CD4-positive, CD25-positive, alpha-beta regulatory T cell (primary cell): ENCODE measurements around the gene MUC13. TPM values are rescaled to one million over a fixed set of nuclear protein-coding genes. Genes with fewer than 3 reads are reported as not detected.

Experiments
- ATAC-seq, 2 donors: fragments of 150-1000 bp; cut with Tn5 transposase; one replicate each; pipeline ENCODE4 v1.10.0; 2021; ENCODE audit warnings: low read depth in 2 of 2, moderate number of reproducible peaks in 2 of 2, moderate library complexity in 1 of 2
- DNase-seq, 3 donors: peaks; one replicate each; pipeline versions ENCODE4 v3.0.0 to v3.0.0-alpha.2; 2012 to 2022; ENCODE audit warnings: mixed read lengths in 1 of 3
- H3K27ac ChIP-seq: one replicate; pipeline ENCODE4 v1.7.0; 2013; ENCODE audit warnings: mild to moderate bottlenecking, low read length; ENCODE audit not compliant: insufficient read depth, poor library complexity, severe bottlenecking
- H3K27me3 ChIP-seq: one replicate; pipeline ENCODE4 v1.7.0; 2013; ENCODE audit warnings: low read length; ENCODE audit not compliant: control insufficient read depth, insufficient read depth
- H3K36me3 ChIP-seq: one replicate; pipeline ENCODE4 v1.7.0; 2013; ENCODE audit warnings: mild to moderate bottlenecking, low read length, moderate library complexity; ENCODE audit not compliant: control insufficient read depth, insufficient read depth
- H3K4me1 ChIP-seq: 2 replicates; pipeline ENCODE4 v1.7.0; 2013; ENCODE audit warnings: mild to moderate bottlenecking, low read length; ENCODE audit not compliant: insufficient read depth, control insufficient read depth, poor library complexity, severe bottlenecking
- H3K4me3 ChIP-seq: one replicate; pipeline ENCODE4 v1.7.0; 2013; ENCODE audit warnings: low read depth, mild to moderate bottlenecking, low read length, moderate library complexity
- H3K9me3 ChIP-seq, 2 experiments: 1 replicate in 1 of 2; 2 replicates in 1 of 2; pipeline ENCODE4 v1.7.0; 2013; ENCODE audit warnings: low read length in 2 of 2, mild to moderate bottlenecking in 1 of 2, moderate library complexity in 1 of 2; ENCODE audit not compliant: control insufficient read depth in 2 of 2
- H3K27ac Mint-ChIP-seq, 3 donors: one replicate each; pipeline ENCODE4 v1.8.0; 2020 to 2022; ENCODE audit warnings: mild to moderate bottlenecking in 3 of 3, mixed read lengths in 3 of 3, moderate library complexity in 2 of 3
- H3K27me3 Mint-ChIP-seq: one replicate; pipeline ENCODE4 v1.8.0; 2022; ENCODE audit warnings: mild to moderate bottlenecking, mixed read lengths
- H3K36me3 Mint-ChIP-seq: one replicate; pipeline ENCODE4 v1.8.0; 2020; ENCODE audit warnings: mixed read lengths
- H3K4me1 Mint-ChIP-seq, 4 donors: one replicate each; pipeline ENCODE4 v1.8.0; 2020 to 2022; ENCODE audit warnings: mixed read lengths in 4 of 4, mild to moderate bottlenecking in 1 of 4
- H3K4me3 Mint-ChIP-seq, 4 donors: one replicate each; pipeline ENCODE4 v1.8.0; 2020 to 2022; ENCODE audit warnings: mild to moderate bottlenecking in 4 of 4, mixed read lengths in 4 of 4, moderate library complexity in 3 of 4
- H3K9me3 Mint-ChIP-seq, 7 donors: one replicate each; pipeline ENCODE4 v1.8.0; 2020 to 2022; ENCODE audit warnings: mixed read lengths in 7 of 7, mild to moderate bottlenecking in 3 of 7, moderate library complexity in 2 of 7
- polyA plus RNA-seq, 4 donors: library from polyadenylated mRNA; unstranded; fragments of 300-500 nt; fragmentation: Illumina TruSeq; gene quantifications; one replicate each; pipeline ENCODE4 v1.2.3, GENCODE V29; 2021
- total RNA-seq: library from RNA; stranded (reverse); gene quantifications from one replicate; pipeline ENCODE4 v1.2.3, GENCODE V29; 2022

The MUC13 gene
- total and polyA plus RNA-seq, 5 donors from 2014 or later = 0.49 TPM; not detected in 4

DNA sequence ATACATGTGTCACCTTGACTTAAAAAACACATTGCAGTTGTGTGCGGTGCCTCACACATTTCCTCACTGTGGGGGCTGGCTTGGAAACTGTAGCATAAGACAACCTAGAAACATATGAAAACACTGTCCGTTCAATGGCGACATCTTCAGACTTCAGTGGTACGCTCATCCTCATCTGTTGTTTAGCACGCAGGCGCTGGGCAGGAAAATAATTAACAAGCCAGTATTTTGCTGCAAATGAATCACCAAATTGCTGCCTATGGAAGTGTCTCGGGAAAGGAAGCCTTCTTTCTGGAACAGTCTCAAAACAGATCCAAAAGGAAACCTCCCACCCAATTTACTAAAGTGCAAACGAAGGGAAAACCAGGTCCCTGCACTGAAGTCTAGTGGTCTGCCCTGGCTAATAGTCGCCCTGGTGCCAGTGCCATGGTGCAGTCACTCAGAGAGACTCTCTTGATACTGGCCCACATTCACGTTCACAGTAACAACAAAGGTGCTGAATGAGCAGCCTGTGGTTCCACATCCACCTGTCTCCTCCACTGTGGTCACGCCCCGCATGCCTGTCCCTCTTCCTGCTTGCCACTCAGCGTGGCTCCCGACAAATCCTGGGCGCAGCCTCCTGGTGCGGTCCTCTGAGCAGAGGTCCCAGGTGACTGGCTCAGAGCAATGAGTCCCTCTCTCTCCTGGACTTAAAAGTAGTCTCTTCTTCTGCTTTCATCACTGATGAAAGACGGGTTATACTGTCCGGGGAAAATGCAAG, 35.6 kb upstream of the MUC13 start:
- Mint-ChIP-seq H3K27me3 (no peaks in the 10 kb centered on the region), H3K4me3 (no peak overlapping the region), H3K4me1 (peaks cover 0 to 4% (median 0%) of the 10 kb centered on the region in 4 donors), H3K9me3 (no peaks in the 10 kb centered on the region), H3K27ac (peak overlapping the region in 1 of 3 donors; percentile 60), H3K36me3 (peaks cover 31% of the 10 kb centered on the region)
- Histone ChIP-seq H3K27me3 (no peaks in the 10 kb centered on the region), H3K4me1 (no peaks in the 10 kb centered on the region), H3K9me3 (no peaks in the 10 kb centered on the region), H3K27ac (no peak overlapping the region), H3K4me3 (no peak overlapping the region), H3K36me3 (peaks cover 50% of the 10 kb centered on the region)
- DNase-seq (no peak), ATAC-seq (no peak)

DNA sequence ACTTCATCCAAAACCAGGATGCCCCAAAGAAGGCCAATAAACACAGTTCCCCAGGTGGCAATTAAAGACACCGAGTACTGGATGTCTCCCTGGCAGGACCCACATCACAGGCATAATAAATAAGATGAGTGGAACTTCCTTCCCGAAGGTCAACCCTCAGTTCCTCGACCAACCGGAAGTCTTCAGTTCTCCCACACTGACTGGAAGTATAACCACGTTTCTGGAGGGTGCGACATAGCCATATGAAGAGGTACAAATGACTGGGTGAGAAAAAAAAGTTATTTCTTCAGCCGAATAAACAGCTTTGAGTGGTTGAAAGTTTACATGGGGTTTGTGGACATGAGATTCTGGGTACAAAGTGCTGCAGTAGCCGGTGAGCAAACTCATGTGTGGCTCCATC, 34.6 kb upstream of the MUC13 start:
- H3K4me1 Mint-ChIP-seq = peaks cover 0 to 4% (median 0%) of the 10 kb centered on the region in 4 donors
- H3K9me3 Mint-ChIP-seq = no peaks in the 10 kb centered on the region
- H3K4me3 Mint-ChIP-seq = no peak overlapping the region
- H3K36me3 Mint-ChIP-seq = peaks cover 31% of the 10 kb centered on the region
- H3K9me3 ChIP-seq = no peaks in the 10 kb centered on the region
- H3K27me3 ChIP-seq = no peaks in the 10 kb centered on the region
- DNase-seq (no peak), ATAC-seq (no peak)
- H3K36me3 ChIP-seq = peaks cover 40% of the 10 kb centered on the region
- no peak overlapping the region for H3K27ac ChIP-seq
- H3K27ac Mint-ChIP-seq = no peak overlapping the region
- no peaks in the 10 kb centered on the region for H3K4me1 ChIP-seq
- H3K4me3 ChIP-seq = no peak overlapping the region
- no peaks in the 10 kb centered on the region for H3K27me3 Mint-ChIP-seq

DNA sequence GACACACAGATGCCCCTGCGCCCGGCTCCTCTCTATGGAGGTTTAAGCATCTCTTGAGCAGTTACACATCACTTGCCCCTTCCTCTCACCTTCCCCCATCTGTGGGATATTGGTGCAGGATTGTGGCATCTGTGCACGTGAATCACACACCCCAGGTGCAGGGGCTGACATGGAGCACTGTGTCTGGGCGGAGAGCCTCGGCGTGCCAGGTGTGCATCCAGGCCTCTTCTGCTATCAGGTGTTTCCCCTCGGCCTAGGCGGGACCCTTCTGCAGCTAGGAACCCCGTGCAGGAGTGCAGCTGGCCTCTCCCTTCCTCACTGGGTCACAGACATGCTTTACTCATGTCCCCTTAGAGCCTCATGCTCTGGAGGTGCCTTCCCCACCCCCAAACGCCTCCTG, 33.4 kb upstream of the MUC13 start:
- peaks cover 21% of the 10 kb centered on the region for H3K36me3 Mint-ChIP-seq
- peaks cover 0 to 4% (median 0%) of the 10 kb centered on the region in 4 donors for H3K4me1 Mint-ChIP-seq
- H3K4me3 ChIP-seq = no peak overlapping the region
- no peak overlapping the region for H3K27ac ChIP-seq
- no peaks in the 10 kb centered on the region for H3K9me3 ChIP-seq
- peaks cover 31% of the 10 kb centered on the region for H3K36me3 ChIP-seq
- no peaks in the 10 kb centered on the region for H3K27me3 Mint-ChIP-seq
- no peak for ATAC-seq
- no peak for DNase-seq
- H3K4me3 Mint-ChIP-seq = no peak overlapping the region
- H3K9me3 Mint-ChIP-seq = no peaks in the 10 kb centered on the region
- no peaks in the 10 kb centered on the region for H3K27me3 ChIP-seq
- H3K27ac Mint-ChIP-seq = no peak overlapping the region
- H3K4me1 ChIP-seq = no peaks in the 10 kb centered on the region

DNA sequence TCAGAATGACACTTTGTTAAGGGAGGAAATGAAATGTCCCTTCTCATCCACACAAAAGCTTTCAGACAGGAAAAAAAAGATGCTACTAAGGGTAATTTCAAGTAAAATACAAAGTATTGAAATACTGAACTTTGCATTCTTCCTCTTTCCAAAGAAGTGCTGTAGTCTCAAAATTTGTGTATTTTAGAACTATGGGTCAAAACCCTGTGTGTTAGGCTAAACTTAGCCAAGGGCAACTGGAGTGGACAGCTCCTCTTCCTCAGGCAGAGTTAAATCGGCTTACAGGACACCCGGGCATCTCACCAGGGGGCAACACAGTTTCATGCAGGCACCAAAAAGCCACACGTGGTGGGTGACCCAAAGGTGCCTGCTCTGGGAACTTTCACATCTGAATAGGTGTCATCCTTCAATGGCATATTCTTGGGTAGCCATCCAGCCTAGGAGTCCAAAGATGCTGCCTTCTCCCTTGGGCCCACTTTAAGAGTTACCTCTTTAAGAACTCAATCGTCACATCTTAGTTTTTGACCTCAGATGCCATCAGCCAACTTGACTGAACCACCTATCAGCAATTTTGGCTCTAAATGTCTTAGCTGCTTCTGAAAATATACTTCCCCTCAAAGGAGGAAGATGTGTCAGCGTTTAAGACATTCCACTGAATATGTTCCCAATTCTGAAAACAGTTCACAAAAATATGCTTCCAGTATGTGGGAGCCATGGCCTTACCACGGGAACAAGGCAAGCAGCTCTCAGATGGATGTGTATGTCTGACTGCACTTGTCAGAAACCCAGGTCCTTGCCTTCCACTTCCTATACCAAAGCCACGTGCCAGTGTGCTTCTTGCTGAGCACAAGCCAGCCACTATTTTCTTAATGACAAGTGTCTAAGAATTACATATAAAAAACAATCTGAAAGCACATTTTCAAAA, 32.2 kb upstream of the MUC13 start:
- DNase-seq = no peak
- Histone ChIP-seq H3K4me3 (no peak overlapping the region), H3K4me1 (no peaks in the 10 kb centered on the region), H3K36me3 (peaks cover 23% of the 10 kb centered on the region), H3K27me3 (no peaks in the 10 kb centered on the region), H3K27ac (no peak overlapping the region), H3K9me3 (no peaks in the 10 kb centered on the region)
- no peak overlapping the region for H3K27ac Mint-ChIP-seq
- no peaks in the 10 kb centered on the region for H3K9me3 Mint-ChIP-seq
- H3K4me1 Mint-ChIP-seq = peaks cover 0 to 4% (median 0%) of the 10 kb centered on the region in 4 donors
- peaks cover under 1% of the 10 kb centered on the region for H3K27me3 Mint-ChIP-seq
- no peak for ATAC-seq
- peaks cover 13% of the 10 kb centered on the region for H3K36me3 Mint-ChIP-seq
- no peak overlapping the region for H3K4me3 Mint-ChIP-seq

DNA sequence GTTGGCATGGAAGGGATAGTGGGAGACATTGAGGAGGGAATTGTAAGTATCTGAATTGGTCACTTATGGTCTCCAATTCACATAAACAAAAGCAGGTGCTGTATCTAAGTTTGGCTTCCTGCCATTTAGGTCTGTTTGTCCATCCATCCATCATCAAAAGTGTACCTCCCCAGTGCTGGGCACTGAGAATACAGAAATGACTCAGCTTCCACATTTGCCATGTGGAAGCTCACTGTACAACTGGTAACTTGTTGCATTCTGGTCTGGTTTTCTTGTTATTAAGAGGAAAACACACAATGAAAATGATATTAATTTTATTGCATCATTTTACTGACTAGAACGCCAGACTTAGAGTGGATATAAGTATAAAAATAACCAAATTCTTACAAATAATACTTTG, 30.9 kb upstream of the MUC13 start:
- Mint-ChIP-seq H3K9me3 (no peaks in the 10 kb centered on the region), H3K4me1 (peaks cover 0 to 4% (median 0%) of the 10 kb centered on the region in 4 donors), H3K27me3 (peaks cover 8% of the 10 kb centered on the region), H3K4me3 (no peak overlapping the region), H3K27ac (no peak overlapping the region), H3K36me3 (peaks cover 10% of the 10 kb centered on the region)
- no peaks in the 10 kb centered on the region for H3K27me3 ChIP-seq
- DNase-seq (no peak), ATAC-seq (no peak)
- no peak overlapping the region for H3K27ac ChIP-seq
- H3K36me3 ChIP-seq = peaks cover 13% of the 10 kb centered on the region
- no peaks in the 10 kb centered on the region for H3K4me1 ChIP-seq
- H3K4me3 ChIP-seq = no peak overlapping the region
- no peaks in the 10 kb centered on the region for H3K9me3 ChIP-seq

DNA sequence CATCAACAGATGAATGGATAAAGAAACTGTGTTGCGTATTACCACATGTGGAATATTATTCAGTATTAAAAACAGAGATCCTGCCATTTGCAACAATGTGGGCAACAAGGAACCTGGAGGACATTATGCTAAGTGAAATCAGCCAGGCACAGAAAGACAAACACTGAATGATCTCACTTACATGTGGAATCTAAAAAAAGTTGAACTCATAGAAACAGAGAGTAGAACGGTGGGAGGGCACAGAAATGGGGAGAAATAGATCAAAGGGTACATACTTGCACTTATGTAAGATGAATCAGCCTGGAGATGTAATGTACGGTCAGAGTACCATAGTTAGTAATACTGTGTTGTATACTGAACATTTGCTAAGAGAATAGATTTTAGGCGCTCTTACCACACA, 29.8 kb upstream of the MUC13 start:
- Mint-ChIP-seq H3K9me3 (no peaks in the 10 kb centered on the region), H3K27me3 (peaks cover 8% of the 10 kb centered on the region), H3K4me3 (no peak overlapping the region), H3K36me3 (peaks cover 3% of the 10 kb centered on the region), H3K4me1 (peaks cover 0 to 4% (median 0%) of the 10 kb centered on the region in 4 donors), H3K27ac (no peak overlapping the region)
- no peaks in the 10 kb centered on the region for H3K4me1 ChIP-seq
- ATAC-seq (no peak), DNase-seq (no peak)
- H3K27ac ChIP-seq = no peak overlapping the region
- H3K9me3 ChIP-seq = no peaks in the 10 kb centered on the region
- H3K4me3 ChIP-seq = no peak overlapping the region
- H3K36me3 ChIP-seq = peaks cover 4% of the 10 kb centered on the region
- no peaks in the 10 kb centered on the region for H3K27me3 ChIP-seq

DNA sequence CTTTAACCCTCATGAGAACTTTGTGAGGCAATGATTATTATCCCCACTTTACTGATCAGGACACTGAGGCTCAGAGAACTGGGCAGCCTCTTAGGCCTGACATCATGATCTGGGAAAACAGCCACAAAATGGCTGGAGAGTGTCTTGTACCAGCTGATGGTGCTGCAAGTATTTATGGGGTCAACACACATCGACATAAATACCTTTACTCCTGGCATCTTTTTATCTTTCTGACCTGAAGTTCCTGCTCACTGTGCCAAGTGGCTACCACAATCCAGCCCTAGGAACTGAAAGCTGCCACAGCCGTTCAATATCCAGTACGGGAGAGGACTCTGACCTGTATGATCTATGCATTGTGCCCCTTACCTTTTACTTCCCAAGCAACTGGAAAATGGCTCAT, 29.2 kb upstream of the MUC13 start:
- Histone ChIP-seq H3K9me3 (no peaks in the 10 kb centered on the region), H3K36me3 (no peaks in the 10 kb centered on the region), H3K4me3 (no peak overlapping the region), H3K27ac (no peak overlapping the region), H3K27me3 (no peaks in the 10 kb centered on the region), H3K4me1 (no peaks in the 10 kb centered on the region)
- H3K9me3 Mint-ChIP-seq = no peaks in the 10 kb centered on the region
- H3K4me1 Mint-ChIP-seq = peaks cover 0 to 4% (median 0%) of the 10 kb centered on the region in 4 donors
- ATAC-seq (no peak), DNase-seq (no peak)
- no peaks in the 10 kb centered on the region for H3K36me3 Mint-ChIP-seq
- H3K4me3 Mint-ChIP-seq = no peak overlapping the region
- peaks cover 12% of the 10 kb centered on the region for H3K27me3 Mint-ChIP-seq
- H3K27ac Mint-ChIP-seq = no peak overlapping the region
